Gastroesophageal sphincter (tissue), 4 donors: ENCODE data around the gene DCAF10. TPM values are rescaled to one million over a fixed set of nuclear protein-coding genes. Genes with fewer than 3 reads are reported as not detected.

Experiments used
- ATAC-seq: fragments of 150-250 bp; one replicate; pipeline ENCODE4 v1.9.1; 2016; ENCODE audit warnings: mild to moderate bottlenecking, moderate library complexity
- H3K27ac ChIP-seq, 4 donors: fragments of 200-600 bp; sonication (generic) in 3 of 4; 1 replicate in 3 of 4; 2 replicates in 1 of 4; pipeline ENCODE4 v1.5.1; 2016 to 2019
- H3K27me3 ChIP-seq: fragments of 200-600 bp; sonication (generic); one replicate; pipeline ENCODE4 v1.5.1; 2019
- H3K36me3 ChIP-seq, 2 donors: fragments of 200-600 bp; sonication (generic); one replicate each; pipeline ENCODE4 v1.5.1; 2019; ENCODE audit warnings: control low read depth in 1 of 2
- H3K4me1 ChIP-seq, 3 donors: fragments of 200-600 bp; sonication (generic); 1 replicate in 2 of 3; 2 replicates in 1 of 3; pipeline ENCODE4 v1.5.1; 2016 to 2019; ENCODE audit warnings: control low read depth in 2 of 3
- H3K4me3 ChIP-seq, 2 donors: fragments of 200-600 bp; sonication (generic); one replicate each; pipeline ENCODE4 v1.5.1; 2019; ENCODE audit warnings: mild to moderate bottlenecking in 1 of 2, moderate library complexity in 1 of 2
- H3K9me3 ChIP-seq, 3 donors: fragments of 200-600 bp; sonication (generic); one replicate each; pipeline ENCODE4 v1.5.1; 2017 to 2019; ENCODE audit warnings: control low read depth in 2 of 3
- EP300 ChIP-seq: sonication (generic); formaldehyde crosslinking; IDR thresholded peaks from one replicate; pipeline ENCODE4 v1.6.1; 2017; ENCODE audit warnings: antibody characterized with exemption, mild to moderate bottlenecking
- POLR2A ChIP-seq, 2 donors: fragments of 450-650 bp; IDR thresholded peaks; one replicate each; pipeline ENCODE4 v1.6.1; 2017; ENCODE audit warnings: antibody characterized with exemption in 2 of 2, mild to moderate bottlenecking in 2 of 2, moderate library complexity in 1 of 2
- POLR2AphosphoS5 ChIP-seq: sonication (generic); formaldehyde crosslinking; IDR thresholded peaks from one replicate; pipeline ENCODE4 v1.6.1; 2017; ENCODE audit warnings: antibody characterized with exemption
- WGBS, 2 donors: methylation state at CpG; one replicate each; pipeline ENCODE4 v1.1.5; 2018; ENCODE audit warnings: low coverage in 1 of 2; 5-methylcytosine and 5-hydroxymethylcytosine counted together
- total RNA-seq, 4 donors: library from RNA; depleted of rRNA; stranded (reverse); fragments of >200 nt; gene quantifications; one replicate each; pipeline ENCODE4 v1.1.0, GENCODE V29; 2016
- TF ChIP-seq, protein P1 (sequence below), 4 experiments: fragments of 200-600 bp in 2 of 4; fragments of 450-650 bp in 2 of 4; sonication (generic) in 1 of 4; IDR thresholded peaks; one replicate each; pipeline ENCODE4 v1.5.1; 2017 to 2019; ENCODE audit warnings: antibody characterized with exemption in 4 of 4, mild to moderate bottlenecking in 2 of 4, moderate library complexity in 2 of 4

Gene DCAF10
- total RNA-seq, 4 donors from 2014 or later, result 20.6 to 37.4 (median 30.1) TPM

DNA sequence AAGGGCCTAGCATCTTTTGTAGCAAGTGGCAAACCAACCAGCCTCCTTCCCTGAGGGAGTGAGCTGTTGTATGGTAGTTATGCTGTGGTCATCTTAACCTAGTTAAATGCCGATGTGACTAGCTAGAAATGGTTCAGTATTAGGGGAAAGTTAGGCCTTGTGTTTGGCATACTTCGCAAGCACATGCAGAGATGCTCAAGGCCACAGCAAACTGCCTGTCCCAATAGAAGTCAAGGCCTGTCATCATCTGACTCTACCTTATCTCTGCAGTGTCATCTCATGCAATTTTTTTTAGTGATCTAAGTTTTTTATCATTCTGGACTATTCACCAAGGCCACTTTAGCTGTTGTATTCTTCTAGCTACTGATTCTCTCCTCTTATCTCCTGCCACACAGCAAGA is 10.5 kb upstream of the DCAF10 start:
- WGBS, 2 donors, result 84 to 93% methylated on average over 2 of the region's 2 CpGs
- H3K9me3 ChIP-seq, result no peaks in the 10 kb centered on the region

DNA sequence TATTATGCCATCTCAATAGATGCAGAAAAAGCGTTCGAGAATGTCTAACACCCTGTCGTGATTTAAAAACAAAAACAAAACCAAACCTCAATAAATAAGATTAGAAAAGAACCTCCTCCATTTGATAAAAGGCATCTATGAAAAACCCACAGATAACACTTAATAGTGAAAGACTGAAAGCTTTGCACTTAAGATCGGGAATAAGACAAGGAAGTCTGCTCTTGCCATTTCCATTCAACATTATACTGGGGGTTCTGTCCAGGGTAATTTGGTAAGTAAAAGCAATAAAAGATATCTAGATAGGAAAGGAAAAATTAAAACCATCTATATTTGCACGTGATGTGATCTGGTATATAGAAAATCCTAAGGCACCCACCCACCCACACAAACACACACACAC is 8.5 kb upstream of the DCAF10 start:
- peaks cover 0 to 2% of the 10 kb centered on the region in 2 donors for H3K36me3 ChIP-seq
- TF ChIP-seq POLR2AphosphoS5 (no peak), POLR2A (IDR thresholded peaks at IDR 0.05) (no peak)
- no peaks in the 10 kb centered on the region for H3K4me1 ChIP-seq
- no peak overlapping the region for H3K4me3 ChIP-seq
- H3K27me3 ChIP-seq, result peaks cover 2% of the 10 kb centered on the region
- no peak for ATAC-seq
- no peak overlapping the region for H3K27ac ChIP-seq
- no peaks in the 10 kb centered on the region for H3K9me3 ChIP-seq
- WGBS, 2 donors, result 80 to 95% methylated on average over 5 of the region's 5 CpGs

More for the DNA sequence above, 10.5 kb upstream of the DCAF10 start:
- Histone ChIP-seq H3K27me3 (peaks cover 5% of the 10 kb centered on the region), H3K4me3 (no peak overlapping the region), H3K4me1 (peaks cover 0 to 7% (median 0%) of the 10 kb centered on the region in 3 donors), H3K27ac (no peak overlapping the region), H3K36me3 (peaks cover 0 to 2% of the 10 kb centered on the region in 2 donors)
- ATAC-seq, result no peak
- TF ChIP-seq, protein P1, sequence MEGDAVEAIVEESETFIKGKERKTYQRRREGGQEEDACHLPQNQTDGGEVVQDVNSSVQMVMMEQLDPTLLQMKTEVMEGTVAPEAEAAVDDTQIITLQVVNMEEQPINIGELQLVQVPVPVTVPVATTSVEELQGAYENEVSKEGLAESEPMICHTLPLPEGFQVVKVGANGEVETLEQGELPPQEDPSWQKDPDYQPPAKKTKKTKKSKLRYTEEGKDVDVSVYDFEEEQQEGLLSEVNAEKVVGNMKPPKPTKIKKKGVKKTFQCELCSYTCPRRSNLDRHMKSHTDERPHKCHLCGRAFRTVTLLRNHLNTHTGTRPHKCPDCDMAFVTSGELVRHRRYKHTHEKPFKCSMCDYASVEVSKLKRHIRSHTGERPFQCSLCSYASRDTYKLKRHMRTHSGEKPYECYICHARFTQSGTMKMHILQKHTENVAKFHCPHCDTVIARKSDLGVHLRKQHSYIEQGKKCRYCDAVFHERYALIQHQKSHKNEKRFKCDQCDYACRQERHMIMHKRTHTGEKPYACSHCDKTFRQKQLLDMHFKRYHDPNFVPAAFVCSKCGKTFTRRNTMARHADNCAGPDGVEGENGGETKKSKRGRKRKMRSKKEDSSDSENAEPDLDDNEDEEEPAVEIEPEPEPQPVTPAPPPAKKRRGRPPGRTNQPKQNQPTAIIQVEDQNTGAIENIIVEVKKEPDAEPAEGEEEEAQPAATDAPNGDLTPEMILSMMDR (IDR thresholded peaks at IDR 0.05), result no peak
- TF ChIP-seq POLR2AphosphoS5 (no peak), EP300 (no peak), POLR2A (IDR thresholded peaks at IDR 0.05) (no peak)

DNA sequence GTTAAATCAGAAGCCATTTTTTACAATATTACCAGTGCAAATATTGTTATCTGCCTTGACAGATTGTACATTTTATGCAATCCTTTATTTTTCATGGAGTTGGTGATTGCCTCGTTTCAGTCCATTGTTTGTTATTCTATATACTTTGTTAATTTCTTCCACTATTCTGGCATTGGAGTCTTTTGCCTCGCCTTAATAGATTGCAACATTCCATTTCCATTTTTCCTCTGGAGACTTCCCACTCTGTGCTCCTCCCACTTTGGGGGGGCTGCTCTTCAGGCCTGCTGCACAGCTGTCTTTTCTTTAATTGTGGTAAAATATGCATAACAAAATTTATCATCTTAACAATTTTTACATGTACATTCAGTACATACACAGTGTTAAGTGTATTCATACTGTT is 4.4 kb upstream of the DCAF10 start:
- no peak for ATAC-seq
- TF ChIP-seq POLR2AphosphoS5, result no peak
- TF ChIP-seq, protein P1 (IDR thresholded peaks at IDR 0.05), result no peak
- no peak for TF ChIP-seq POLR2A (IDR thresholded peaks at IDR 0.05)
- no peak for TF ChIP-seq EP300
- Histone ChIP-seq H3K9me3 (no peaks in the 10 kb centered on the region), H3K27ac (no peak overlapping the region), H3K27me3 (no peaks in the 10 kb centered on the region), H3K4me1 (peaks cover 0 to 16% (median 0%) of the 10 kb centered on the region in 3 donors), H3K4me3 (no peak overlapping the region), H3K36me3 (no peaks in the 10 kb centered on the region)
- 48 to 66% methylated on average over 2 of the region's 2 CpGs for WGBS, 2 donors

DNA sequence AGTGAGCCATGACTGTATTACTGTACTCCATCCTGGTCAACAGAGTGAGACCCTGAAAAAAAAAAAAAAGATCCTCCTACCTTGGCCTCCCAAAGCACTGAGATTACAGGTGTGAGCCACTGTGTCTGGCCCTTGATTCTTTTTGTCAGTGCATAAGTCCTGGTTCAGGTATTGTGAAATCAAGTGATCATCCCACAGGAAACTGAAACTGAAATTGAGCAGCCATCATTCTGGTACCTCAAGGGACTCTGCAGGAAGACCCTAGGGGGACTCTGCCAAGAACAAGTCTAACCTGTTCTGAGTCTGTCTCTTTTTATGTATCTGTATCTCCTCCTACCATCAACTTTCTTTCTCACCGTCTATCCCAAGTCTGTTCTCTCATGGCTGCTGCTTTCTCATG is 1.9 kb upstream of the DCAF10 start:
- no peak overlapping the region for H3K27ac ChIP-seq
- H3K36me3 ChIP-seq, result no peaks in the 10 kb centered on the region
- WGBS, 2 donors, result 60 to 86% methylated on average over 1 of the region's 1 CpG
- TF ChIP-seq POLR2AphosphoS5, result no peak
- TF ChIP-seq, protein P1 (IDR thresholded peaks at IDR 0.05), result no peak
- no peak for TF ChIP-seq POLR2A (IDR thresholded peaks at IDR 0.05)
- TF ChIP-seq EP300, result no peak
- peaks cover 6 to 41% (median 16%) of the 10 kb centered on the region in 3 donors for H3K4me1 ChIP-seq
- no peaks in the 10 kb centered on the region for H3K9me3 ChIP-seq
- H3K4me3 ChIP-seq, result no peak overlapping the region
- no peaks in the 10 kb centered on the region for H3K27me3 ChIP-seq
- ATAC-seq, result no peak

DNA sequence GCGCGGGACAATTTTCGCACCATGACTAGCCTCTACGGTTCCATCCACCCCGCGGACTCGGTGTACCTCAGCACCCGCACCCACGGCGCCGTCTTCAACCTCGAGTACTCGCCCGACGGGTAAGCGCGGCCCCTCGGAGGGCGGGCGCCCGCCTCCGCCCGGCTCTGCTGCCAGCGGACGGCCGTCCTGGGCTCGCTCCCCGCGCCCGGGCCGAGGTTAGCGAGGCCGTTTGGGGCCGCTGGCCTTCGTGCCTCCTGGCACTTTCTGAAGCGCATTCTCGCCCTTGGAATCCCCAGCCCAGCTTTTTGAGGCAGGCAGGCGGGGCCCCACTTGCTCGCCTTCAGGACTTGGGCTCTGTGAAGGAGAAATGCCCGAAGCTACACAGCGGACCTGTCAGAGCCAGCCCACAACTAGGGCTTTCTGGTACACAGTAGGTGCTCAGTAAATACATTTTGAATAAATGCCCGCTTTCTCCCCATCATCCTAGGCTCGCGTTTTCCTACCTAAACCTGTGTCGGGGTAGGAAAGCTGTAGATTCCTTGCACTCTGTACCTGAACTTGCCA is 772 bp downstream of the DCAF10 start:
- WGBS, 2 donors, result 0% methylated on average over 6 of the region's 45 CpGs; no CpG with 5 or more reads in 1 of the 2 donors
- Histone ChIP-seq H3K36me3 (no peaks in the 10 kb centered on the region), H3K27ac (peak overlapping the region; percentile 72 to 91 (median 90)), H3K9me3 (no peaks in the 10 kb centered on the region), H3K4me3 (peak overlapping the region; percentile 66 to 92), H3K4me1 (peaks cover 6 to 59% (median 17%) of the 10 kb centered on the region in 3 donors), H3K27me3 (no peaks in the 10 kb centered on the region)
- TF ChIP-seq POLR2AphosphoS5 (no peak), EP300 (no peak), POLR2A (IDR thresholded peaks at IDR 0.05) (no peak)
- TF ChIP-seq, protein P1 (IDR thresholded peaks at IDR 0.05), result no peak
- ATAC-seq, result peak; percentile 35
